ELF-1 (cell line): ENCODE data around the gene STAG1.

ENCODE experiments used
- DNase-seq: peaks from one replicate; pipeline ENCODE4 v3.0.0-alpha.2; 2016; ENCODE audit warnings: low read depth, low spot score

The STAG1 gene

DNA sequence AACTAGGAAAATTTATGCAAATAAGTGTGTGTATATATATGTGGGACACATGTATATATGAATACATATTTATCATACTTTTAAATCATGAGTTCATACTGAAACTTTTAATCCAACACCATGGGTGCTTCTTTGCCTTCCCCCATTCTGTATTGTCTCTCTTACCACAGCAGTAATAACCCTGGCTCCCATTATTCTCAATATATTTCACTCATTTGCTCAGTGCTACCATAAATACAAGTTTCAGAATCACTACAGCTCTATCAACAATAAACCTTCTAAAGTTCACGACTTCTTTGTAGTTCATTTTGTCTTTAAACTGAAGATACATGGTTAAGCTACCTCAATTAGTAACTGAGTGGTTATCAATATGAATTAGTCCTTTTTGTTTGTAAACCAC, 419.9 kb downstream of the STAG1 start:
- DNase-seq: no peak

DNA sequence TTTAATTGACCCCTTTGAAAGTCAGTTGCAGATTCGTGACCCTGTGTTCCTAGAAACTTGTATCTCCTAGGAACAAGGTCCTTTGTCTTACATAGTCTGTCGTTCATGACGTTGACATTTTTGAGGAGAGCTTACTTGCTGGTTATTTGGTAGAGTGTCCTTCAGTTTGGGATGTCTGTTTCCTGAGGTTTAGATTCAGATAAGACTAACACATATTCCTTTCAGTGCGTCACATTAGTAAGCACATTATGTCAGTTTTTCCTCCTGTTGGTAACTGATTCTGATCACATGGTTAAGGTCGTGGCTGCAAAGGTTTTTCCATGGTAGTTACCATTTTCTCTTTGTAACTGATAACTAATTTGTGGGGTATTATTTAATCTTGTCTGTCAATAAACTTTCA, 421.3 kb downstream of the STAG1 start:
- no peak for DNase-seq

DNA sequence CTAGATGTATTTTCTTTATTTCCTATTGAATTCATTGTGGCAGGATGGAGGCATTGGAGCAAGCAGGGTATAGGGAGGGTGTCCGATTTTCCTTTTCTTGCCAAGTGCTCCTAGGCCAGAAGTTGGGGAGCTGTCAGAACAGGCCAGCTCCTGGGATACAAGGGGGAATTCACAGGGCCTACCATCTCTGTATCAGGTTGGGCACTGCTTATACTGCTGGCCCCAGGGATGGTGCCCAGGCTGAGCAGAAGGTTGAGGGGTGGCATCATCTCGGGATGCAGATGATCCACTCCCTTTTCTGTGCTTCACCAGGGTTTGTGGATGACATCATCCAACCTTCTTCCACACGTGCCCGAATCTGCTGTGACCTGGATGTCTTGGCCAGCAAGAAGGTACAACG, 422.6 kb downstream of the STAG1 start:
- DNase-seq: no peak

DNA sequence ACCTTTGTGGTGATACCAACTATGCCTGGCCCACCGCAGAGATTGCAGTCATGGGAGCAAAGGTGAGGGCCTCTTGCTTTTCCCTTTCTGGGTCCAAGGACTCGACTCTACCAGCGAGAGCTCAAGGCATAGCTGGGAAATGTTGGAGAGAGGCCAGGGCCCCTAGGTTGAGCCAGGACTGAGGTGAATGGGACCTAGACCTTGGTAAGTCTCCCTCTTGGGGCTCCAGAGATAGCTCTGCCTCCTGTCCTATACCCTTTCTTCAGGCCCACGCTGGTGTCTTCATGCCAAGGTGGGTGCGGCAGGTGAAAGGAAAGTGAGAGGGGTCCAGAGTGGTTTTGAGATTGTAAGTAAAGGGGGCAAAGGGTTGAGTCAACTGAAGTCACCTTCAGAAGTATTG, 424.5 kb downstream of the STAG1 start:
- DNase-seq: no peak

DNA sequence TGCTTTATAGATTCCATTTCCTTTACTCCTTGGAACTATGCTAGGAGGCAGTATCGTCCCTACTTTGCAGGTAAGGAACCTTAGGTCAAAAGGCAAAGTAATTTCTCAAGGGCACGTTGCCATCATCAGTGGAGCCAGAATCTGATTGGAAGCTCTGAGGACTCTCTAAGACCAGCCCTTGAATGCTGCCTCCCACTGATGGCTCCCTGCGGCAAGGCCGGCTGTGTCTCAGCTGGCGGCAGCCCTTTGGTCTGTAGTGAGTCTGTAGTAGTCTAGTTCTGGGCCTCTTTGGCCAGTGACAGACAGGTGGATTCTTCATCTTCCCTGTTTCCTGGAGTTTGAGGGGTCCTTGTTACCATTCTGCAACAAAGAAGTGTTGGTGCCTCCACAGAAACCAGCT, 425.9 kb downstream of the STAG1 start:
- no peak for DNase-seq

DNA sequence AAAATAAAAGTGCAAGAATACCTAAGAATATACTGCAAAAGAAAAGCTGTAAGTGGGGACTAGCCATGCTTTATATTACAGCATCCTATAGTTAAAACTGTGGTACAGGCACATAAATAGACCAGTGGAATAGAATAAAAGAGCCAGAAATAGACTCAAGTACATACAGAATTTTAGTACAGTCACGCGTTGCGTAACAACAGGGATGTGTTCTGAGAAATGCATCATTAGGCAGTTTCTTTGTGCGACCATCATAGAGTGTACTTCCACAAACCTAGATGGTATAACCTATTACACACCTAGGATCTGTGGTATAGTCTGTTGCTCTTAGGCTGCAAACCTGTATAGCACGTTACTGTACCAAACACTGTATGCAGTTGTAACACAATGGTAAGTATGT, 440.2 kb downstream of the STAG1 start:
- DNase-seq: no peak

- DNase-seq: no peak
Measured at GRCh38 chr3:136311261-136311660, 440.9 kb downstream of the STAG1 start.

GRCh38 chr3:136305879-136306278, 446.3 kb downstream of the STAG1 start:
- DNase-seq: peak; percentile 4

GRCh38 chr3:136300444-136300843, 451.7 kb downstream of the STAG1 start:
- no peak for DNase-seq

- DNase-seq: no peak
Measured at GRCh38 chr3:136297826-136298225, 454.4 kb downstream of the STAG1 start.

GRCh38 chr3:136296960-136297359, 455.2 kb downstream of the STAG1 start:
- peak; percentile 6 for DNase-seq

- no peak for DNase-seq
Measured at GRCh38 chr3:136294176-136294575, 458.0 kb downstream of the STAG1 start.

GRCh38 chr3:136293279-136293678, 458.9 kb downstream of the STAG1 start:
- DNase-seq: no peak

DNA sequence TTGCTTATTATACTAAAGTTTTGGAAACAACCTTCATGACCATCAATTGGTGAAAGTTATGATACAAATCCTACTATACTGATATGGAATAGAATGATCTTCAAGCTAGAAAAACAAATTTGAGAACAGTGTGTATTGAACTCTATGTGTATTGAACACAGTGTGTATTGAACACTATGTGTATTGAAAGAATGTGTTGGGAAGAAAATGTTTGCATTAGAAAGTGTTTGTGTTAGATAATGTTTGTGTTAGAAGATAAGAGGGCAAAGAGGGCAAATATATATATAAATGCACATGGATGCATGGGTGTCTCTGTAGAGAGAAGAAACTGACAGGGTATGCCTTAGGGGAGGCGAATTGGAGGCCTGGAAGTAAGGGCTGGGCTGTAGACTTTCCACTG, 459.7 kb downstream of the STAG1 start:
- no peak for DNase-seq

DNA sequence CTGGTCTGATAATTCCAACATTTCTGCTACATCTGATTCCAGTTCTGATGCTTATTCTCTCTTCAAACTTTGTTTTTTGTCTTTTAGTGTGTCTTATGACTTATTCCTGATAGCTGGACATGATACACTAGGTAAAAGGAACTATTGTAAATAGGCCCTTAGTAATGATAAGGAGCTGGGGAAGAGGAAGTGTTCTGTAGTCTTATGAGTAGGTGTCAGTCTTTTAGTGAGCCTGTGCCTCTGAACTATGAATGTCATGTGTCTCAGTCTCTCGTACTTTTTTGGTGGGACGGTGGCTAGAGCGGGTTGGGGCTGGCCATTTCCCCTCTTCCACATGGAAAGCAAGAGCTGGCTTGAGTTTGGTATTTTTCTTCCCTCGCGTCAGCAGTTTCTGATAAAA, 460.9 kb downstream of the STAG1 start:
- no peak for DNase-seq
